Hindlimb muscle (tissue), 1 donor: ENCODE measurements around the gene SH3BGRL2. TPM values are rescaled to one million over a fixed set of nuclear protein-coding genes. Genes with fewer than 3 reads are reported as not detected.
"Not testable (repeated sequence)": the region's sequence is repeated elsewhere in the genome, so short reads cannot be mapped to it uniquely, and the experiment has no call there.

Experiments
- DNase-seq: peaks from one replicate; pipeline ENCODE4 v3.0.0-alpha.2; 2013
- polyA plus RNA-seq: library from polyadenylated mRNA; unstranded; fragments of 120-200 nt; gene quantifications from one replicate; pipeline ENCODE4 v1.2.1, GENCODE V29; 2013; ENCODE audit not compliant: insufficient read length

SH3BGRL2 gene
- polyA plus RNA-seq, 1 donor = 6.4 TPM

GRCh38 chr6:79702691-79703090 is 71.6 kb downstream of the SH3BGRL2 start:
- no peak for DNase-seq

GRCh38 chr6:79704200-79704599 is 73.1 kb downstream of the SH3BGRL2 start:
- no peak for DNase-seq

GRCh38 chr6:79705456-79705995 is 74.4 kb downstream of the SH3BGRL2 start:
- DNase-seq = no peak

GRCh38 chr6:79706527-79706926 is 75.4 kb downstream of the SH3BGRL2 start:
- DNase-seq = no peak

GRCh38 chr6:79707621-79708020 is 76.5 kb downstream of the SH3BGRL2 start:
- no peak for DNase-seq

GRCh38 chr6:79708095-79708791 is 77.1 kb downstream of the SH3BGRL2 start:
- DNase-seq = no peak

- no peak for DNase-seq
Measured at GRCh38 chr6:79710127-79710526, 79.0 kb downstream of the SH3BGRL2 start.

- no peak for DNase-seq
Measured at GRCh38 chr6:79711167-79711566, 80.0 kb downstream of the SH3BGRL2 start.

GRCh38 chr6:79712144-79712543 is 81.0 kb downstream of the SH3BGRL2 start:
- no peak for DNase-seq

- no peak for DNase-seq
Measured at GRCh38 chr6:79712616-79713135, 81.5 kb downstream of the SH3BGRL2 start.

GRCh38 chr6:79713701-79714322 is 82.7 kb downstream of the SH3BGRL2 start:
- peak; percentile 29 for DNase-seq

GRCh38 chr6:79717989-79718388 is 86.9 kb downstream of the SH3BGRL2 start:
- DNase-seq = no peak

GRCh38 chr6:79718509-79719247 is 87.5 kb downstream of the SH3BGRL2 start:
- DNase-seq = no peak

- DNase-seq = no peak
Measured at GRCh38 chr6:79719248-79719960, 88.3 kb downstream of the SH3BGRL2 start.

GRCh38 chr6:79724816-79725215 is 93.7 kb downstream of the SH3BGRL2 start:
- no peak for DNase-seq

GRCh38 chr6:79731471-79731870 is 100.3 kb downstream of the SH3BGRL2 start:
- no peak for DNase-seq

- no peak for DNase-seq
Measured at GRCh38 chr6:79733388-79733787, 102.3 kb downstream of the SH3BGRL2 start.

- no peak for DNase-seq
Measured at GRCh38 chr6:79734374-79734773, 103.2 kb downstream of the SH3BGRL2 start.

- no peak for DNase-seq
Measured at GRCh38 chr6:79735183-79735582, 104.1 kb downstream of the SH3BGRL2 start.

GRCh38 chr6:79737172-79737571 is 106.0 kb downstream of the SH3BGRL2 start:
- DNase-seq = no peak

- DNase-seq = no peak
Measured at GRCh38 chr6:79742030-79742429, 110.9 kb downstream of the SH3BGRL2 start.

- DNase-seq = not testable (repeated sequence)
Measured at GRCh38 chr6:79745282-79745681, 114.2 kb downstream of the SH3BGRL2 start.
